Mucosa of descending colon (tissue), 3 donors: Measurements from ENCODE around the gene TRMT61A. TPM values are rescaled to one million over a fixed set of nuclear protein-coding genes. Genes with fewer than 3 reads are reported as not detected.

ENCODE experiments used
- ATAC-seq: fragments of 200-7000 bp; cut with Tn5 transposase; one replicate; pipeline ENCODE4 v1.9.1; 2020; ENCODE audit warnings: mild to moderate bottlenecking, moderate library complexity
- DNase-seq, 3 donors: peaks; one replicate each; pipeline ENCODE4 v3.0.0-alpha.2; 2020
- H3K36me3 ChIP-seq: fragments of 200-600 bp; one replicate; pipeline ENCODE4 v1.8.0; 2021; ENCODE audit warnings: low read depth, mild to moderate bottlenecking
- H3K4me1 ChIP-seq: fragments of 200-600 bp; one replicate; pipeline ENCODE4 v1.8.0; 2021; ENCODE audit warnings: low read depth, mild to moderate bottlenecking
- H3K4me3 ChIP-seq: fragments of 200-600 bp; one replicate; pipeline ENCODE4 v1.8.0; 2021; ENCODE audit warnings: mild to moderate bottlenecking
- H3K9me3 ChIP-seq: fragments of 200-600 bp; one replicate; pipeline ENCODE4 v1.8.0; 2021; ENCODE audit warnings: mild to moderate bottlenecking
- CTCF ChIP-seq: fragments of 200-600 bp; IDR thresholded peaks from one replicate; pipeline ENCODE4 v1.8.0; 2022; ENCODE audit warnings: antibody characterized with exemption, mild to moderate bottlenecking
- intact Hi-C, 2 donors: fragments of 100-400 bp; cut with DNase I in 1 of 2; cut with micrococcal nuclease in 1 of 2; formaldehyde crosslinking; loops; one replicate each; pipeline versions ENCODE4 v1.11.0 to v1.11.1; 2022; cut with DNase I, micrococcal nuclease
- total RNA-seq, 3 donors: library from RNA; stranded (reverse); fragmentation: NEBNext Ultra II Directional in 2 of 3; extraction: Animal tissue kit (Norgen Biotek cat#: 25700) in 2 of 3; gene quantifications; one replicate each; pipeline versions ENCODE4 v1.2.1 to v1.2.4, GENCODE V29; 2021 to 2023
- donor health status: DM: no; HTN: no; CAD: no; lungs with moderate emphysema.
- donor health status: DM: no; HTN: no; CAD: no.
- donor health status: DM: no; HTN: yes; CAD: no.

Gene TRMT61A
- total RNA-seq, 3 donors from 2014 or later, result 10.2 to 23.7 (median 10.5) TPM

- H3K9me3 ChIP-seq, result no peaks in the 10 kb centered on the region
- intact Hi-C loops, result no loop called here
- H3K4me3 ChIP-seq, result no peak overlapping the region
- TF ChIP-seq CTCF, result no peak
- H3K36me3 ChIP-seq, result no peaks in the 10 kb centered on the region
- ATAC-seq (no peak), DNase-seq (no peak)
- peaks cover 4% of the 10 kb centered on the region for H3K4me1 ChIP-seq
Observed at GRCh38 chr14:103496776-103497175, 32.2 kb upstream of the TRMT61A start.

GRCh38 chr14:103499709-103500108 is 29.3 kb upstream of the TRMT61A start:
- no peak for DNase-seq
- peaks cover 4% of the 10 kb centered on the region for H3K4me1 ChIP-seq
- no peaks in the 10 kb centered on the region for H3K9me3 ChIP-seq
- intact Hi-C loops, result loop anchor here (5.0 to 10.0 kb wide), 2 partner anchors 48 to 55 kb away; no protein-coding TSS in a partner anchor
- TF ChIP-seq CTCF, result no peak
- ATAC-seq, result peak; percentile 38
- no peaks in the 10 kb centered on the region for H3K36me3 ChIP-seq
- H3K4me3 ChIP-seq, result no peak overlapping the region

- H3K4me1 ChIP-seq, result peaks cover 4% of the 10 kb centered on the region
- H3K36me3 ChIP-seq, result no peaks in the 10 kb centered on the region
- ATAC-seq, result peak; percentile 99
- no peaks in the 10 kb centered on the region for H3K9me3 ChIP-seq
- intact Hi-C loops, result loop anchor here (5.0 to 10.0 kb wide), 2 partner anchors 47 to 54 kb away; no protein-coding TSS in a partner anchor
- peak; percentile 81 to 98 (median 90) for DNase-seq
- TF ChIP-seq CTCF, result peak; percentile 78
- H3K4me3 ChIP-seq, result no peak overlapping the region
Observed at GRCh38 chr14:103500148-103500990, 28.6 kb upstream of the TRMT61A start.

- Histone ChIP-seq H3K4me1 (peaks cover 4% of the 10 kb centered on the region), H3K4me3 (no peak overlapping the region), H3K9me3 (no peaks in the 10 kb centered on the region), H3K36me3 (no peaks in the 10 kb centered on the region)
- DNase-seq (no peak), ATAC-seq (no peak)
- TF ChIP-seq CTCF, result no peak
- intact Hi-C loops, result loop anchor here (5.0 to 10.0 kb wide), 2 partner anchors 46 to 54 kb away; no protein-coding TSS in a partner anchor
Observed at GRCh38 chr14:103501041-103501870, 27.7 kb upstream of the TRMT61A start.

GRCh38 chr14:103501921-103502669 is 26.9 kb upstream of the TRMT61A start:
- DNase-seq, result no peak
- intact Hi-C loops, result loop anchor here (5.0 to 10.0 kb wide), 2 partner anchors 45 to 53 kb away; no protein-coding TSS in a partner anchor
- H3K36me3 ChIP-seq, result no peaks in the 10 kb centered on the region

More at GRCh38 chr14:103501921-103502669, 26.9 kb upstream of the TRMT61A start:
- Histone ChIP-seq H3K9me3 (no peaks in the 10 kb centered on the region), H3K4me3 (no peak overlapping the region), H3K4me1 (peaks cover 4% of the 10 kb centered on the region)
- no peak for TF ChIP-seq CTCF
- ATAC-seq, result no peak
